HepG2 (cell line): ENCODE data around the gene SPECC1L. TPM values are rescaled to one million over a fixed set of nuclear protein-coding genes. Genes with fewer than 3 reads are reported as not detected.

Source experiments
- ATAC-seq: fragments of 200-7000 bp; cut with Tn5 transposase; 3 replicates; pipeline ENCODE4 v1.9.1; 2020; ENCODE audit warnings: mild to moderate bottlenecking, moderate library complexity
- BruUV-seq: library from RNA; stranded (reverse); fragments of 400-500 nt; replicated peaks from 2 replicates; lab custom pipeline; 2021; lab: Mats Ljungman, UMichigan
- CTCF ChIA-PET: fragments of 300-600 bp; formaldehyde crosslinking; extraction: SDS; loops from one replicate; lab custom pipeline; 2021; ENCODE audit warnings: low total read pairs, inconsistent platforms, low intra/inter-chr PET ratio; lab: Yijun Ruan, JAX
- POLR2A ChIA-PET: fragments of 350-600 bp; sonication (Branson Sonifier 250); formaldehyde crosslinking; loops from one replicate; lab custom pipeline; 2020; ENCODE audit warnings: antibody characterized with exemption, inconsistent platforms; lab: Yijun Ruan, JAX
- DNase-seq: peaks from one replicate; pipeline ENCODE4 v3.0.0-alpha.2; 2015; ENCODE audit warnings: low spot score
- FAIRE-seq: peaks from 3 replicates; lab custom pipeline; 2011; peaks lifted over from hg19 to GRCh38; lab: Jason Lieb, UNC
- H2AFZ ChIP-seq: one replicate; pipeline ENCODE4 v1.6.1; 2011; ENCODE audit warnings: low read length, inconsistent platforms
- H3K27ac ChIP-seq: fragments of 300-600 bp; 3 replicates; pipeline ENCODE4 v1.8.0; 2011; ENCODE audit warnings: mixed run types, mild to moderate bottlenecking, mixed read lengths, low read length, inconsistent platforms; ENCODE audit not compliant: insufficient read depth; ENCODE audit errors: extremely low read length
- H3K27me3 ChIP-seq, 2 experiments: fragments of 200-600 bp in 1 of 2; 2 replicates in 1 of 2; 3 replicates in 1 of 2; pipeline versions ENCODE4 v1.6.0 to v1.8.0; 2011; ENCODE audit warnings: low read length in 2 of 2, mild to moderate bottlenecking in 2 of 2, moderate library complexity in 2 of 2, inconsistent platforms in 1 of 2; ENCODE audit not compliant: insufficient read depth in 2 of 2, control insufficient read depth in 1 of 2
- H3K36me3 ChIP-seq, 2 experiments: fragments of 200-600 bp in 1 of 2; replicated peaks in 1 of 2; 2 replicates in 1 of 2; 3 replicates in 1 of 2; pipeline versions ENCODE4 v1.5.1 to v1.8.0; 2011; ENCODE audit warnings: low read length in 2 of 2, inconsistent platforms in 1 of 2; ENCODE audit not compliant: insufficient read depth in 2 of 2, control insufficient read depth in 1 of 2
- H3K4me1 ChIP-seq: 2 replicates; pipeline ENCODE4 v1.5.1; 2012; ENCODE audit warnings: low read length, inconsistent platforms; ENCODE audit not compliant: insufficient read depth
- H3K4me2 ChIP-seq: 2 replicates; pipeline ENCODE4 v1.6.0; 2011; ENCODE audit warnings: low read depth, low read length, inconsistent platforms
- H3K4me3 ChIP-seq, 3 experiments: fragments of 200-600 bp in 1 of 3; sonication (generic), shearing (Covaris generic) in 1 of 3; replicated peaks in 1 of 3; 2 replicates each; pipeline ENCODE4 v1.5.1; 2011 to 2016; ENCODE audit warnings: low read length in 3 of 3, inconsistent platforms in 2 of 3, low read depth in 2 of 3, mild to moderate bottlenecking in 2 of 3, control low read depth in 1 of 3, mixed read lengths in 1 of 3; ENCODE audit not compliant: insufficient read depth in 1 of 3
- H3K79me2 ChIP-seq: one replicate; pipeline ENCODE4 v1.6.1; 2011; ENCODE audit warnings: low read length, inconsistent platforms; ENCODE audit not compliant: insufficient read depth
- H3K9ac ChIP-seq: 2 replicates; pipeline ENCODE4 v1.6.0; 2011; ENCODE audit warnings: mild to moderate bottlenecking, low read depth, low read length, inconsistent platforms; ENCODE audit not compliant: insufficient read depth
- H3K9me3 ChIP-seq: 2 replicates; pipeline ENCODE4 v1.5.1; 2012; ENCODE audit warnings: mild to moderate bottlenecking, low read length
- H4K20me1 ChIP-seq: 2 replicates; pipeline ENCODE4 v1.6.0; 2011; ENCODE audit warnings: inconsistent platforms, mild to moderate bottlenecking, low read length, moderate library complexity; ENCODE audit not compliant: insufficient read depth
- ATF7-NPFF ChIP-seq: sonication (generic); formaldehyde crosslinking; IDR thresholded peaks from 2 replicates; pipeline ENCODE4 v1.8.1; 2023; ENCODE audit warnings: mild to moderate bottlenecking, low read depth, missing genetic modification reagents, moderate library complexity
- CEBPG ChIP-seq: IDR thresholded peaks from 2 replicates; pipeline ENCODE4 v1.6.1; 2016
- GATAD2A ChIP-seq: IDR thresholded peaks from 2 replicates; pipeline ENCODE4 v1.6.1; 2016
- GPBP1L1 ChIP-seq: sonication (generic); formaldehyde crosslinking; IDR thresholded peaks from 2 replicates; pipeline ENCODE4 v1.5.0; 2020; ENCODE audit warnings: mild to moderate bottlenecking, missing genetic modification reagents
- MAFG ChIP-seq: sonication (generic); formaldehyde crosslinking; IDR thresholded peaks from 2 replicates; pipeline ENCODE4 v1.5.1; 2020; ENCODE audit warnings: mild to moderate bottlenecking, missing genetic modification reagents
- MEIS2 ChIP-seq: sonication (generic); formaldehyde crosslinking; IDR thresholded peaks from 2 replicates; pipeline ENCODE4 v1.9.0; 2021; ENCODE audit warnings: mild to moderate bottlenecking, missing genetic modification reagents
- MLLT10 ChIP-seq: sonication (generic); formaldehyde crosslinking; IDR thresholded peaks from 2 replicates; pipeline ENCODE4 v1.4.0; 2020; ENCODE audit warnings: missing genetic modification reagents
- NFIC ChIP-seq: IDR thresholded peaks from 2 replicates; pipeline ENCODE4 v1.6.1; 2012; ENCODE audit warnings: mild to moderate bottlenecking, low read length, inconsistent platforms
- SOX5 ChIP-seq: IDR thresholded peaks from 2 replicates; pipeline ENCODE4 v1.6.1; 2016; ENCODE audit warnings: borderline replicate concordance
- SOX6 ChIP-seq, 2 experiments: fragments of 450-650 bp in 1 of 2; sonication (generic) in 1 of 2; formaldehyde crosslinking in 1 of 2; IDR thresholded peaks; 2 replicates each; pipeline versions ENCODE4 v1.4.0 to v1.6.1; 2017 to 2020; ENCODE audit warnings: antibody characterized with exemption in 1 of 2, mild to moderate bottlenecking in 1 of 2, missing genetic modification reagents in 1 of 2
- ZNF121 ChIP-seq: sonication (generic); formaldehyde crosslinking; IDR thresholded peaks from 2 replicates; pipeline ENCODE4 v1.5.0; 2020; ENCODE audit warnings: mild to moderate bottlenecking, missing genetic modification reagents
- ZNF230 ChIP-seq: sonication (generic); formaldehyde crosslinking; IDR thresholded peaks from 2 replicates; pipeline ENCODE4 v1.4.0; 2020; ENCODE audit warnings: mild to moderate bottlenecking, missing genetic modification reagents
- ZNF512B ChIP-seq: sonication (generic); formaldehyde crosslinking; IDR thresholded peaks from 2 replicates; pipeline ENCODE4 v1.5.1; 2020; ENCODE audit warnings: missing genetic modification reagents, mild to moderate bottlenecking, borderline replicate concordance
- WGBS: methylation state at CpG from one replicate; pipeline ENCODE4 v1.1.6; 2017; ENCODE audit warnings: low lambda C conversion rate; 5-methylcytosine and 5-hydroxymethylcytosine counted together
- in situ Hi-C: cut with HindIII; loops from 2 replicates; pipeline ENCODE4 v1.10.0; 2017; ENCODE audit warnings: low pct_unique_long_range_greater_than_20kb; ENCODE audit not compliant: extremely low pct_ligation_motif_present
- intact Hi-C: fragments of 100-400 bp; cut with micrococcal nuclease; formaldehyde crosslinking; loops from one replicate; pipeline ENCODE4 v1.10.0; 2022; ENCODE audit not compliant: unreplicated experiment
- polyA plus RNA-seq, 8 experiments: library from polyadenylated mRNA; depleted of rRNA in 3 of 8; stranded (reverse) in 7 of 8; unstranded in 1 of 8; fragments of >200 nt; fragmentation: Illumina TruSeq in 4 of 8; extraction: Trizol in 4 of 8; gene quantifications; 2 replicates each; pipeline versions ENCODE4 v1.2.1 to v1.2.3, GENCODE V29; 2011 to 2016; ENCODE audit warnings: low read depth in 4 of 8, missing spikeins in 1 of 8, mixed read lengths in 1 of 8; ENCODE audit not compliant: insufficient read depth in 1 of 8
- total RNA-seq, 5 experiments: library from RNA; depleted of rRNA; stranded (reverse); fragments of >200 nt; fragmentation: Illumina TruSeq; extraction: Trizol; gene quantifications; 2 replicates each; pipeline ENCODE4 v1.2.3, GENCODE V29; 2016; ENCODE audit warnings: low read depth in 1 of 5
- TF ChIP-seq, protein P1 (sequence below): sonication (generic); formaldehyde crosslinking; IDR thresholded peaks from 2 replicates; pipeline ENCODE4 v1.8.0; 2022; ENCODE audit warnings: mild to moderate bottlenecking, missing genetic modification reagents, moderate library complexity

SPECC1L gene
- total and polyA plus RNA-seq, 2 of the 13 experiments (the other 11 are each of a cell fraction or from before 2014, with no cell fraction given), result 14.1 to 30.3 TPM

- TF ChIP-seq ZNF230 (CRISPR knock-in tag) (no peak), MAFG (no peak), ATF7-NPFF (no peak), MLLT10 (CRISPR knock-in tag) (no peak), SOX5 (CRISPR knock-in tag) (no peak), SOX6 (IDR thresholded peaks at IDR 0.05) (no peak), SOX6 (CRISPR knock-in tag; IDR thresholded peaks at IDR 0.05) (no peak), MEIS2 (CRISPR knock-in tag) (no peak), GPBP1L1 (CRISPR knock-in tag) (no peak), GATAD2A (no peak), ZNF512B (no peak), CEBPG (CRISPR knock-in tag) (no peak), NFIC (no peak), ZNF121 (CRISPR knock-in tag) (no peak)
- TF ChIP-seq, protein P1, sequence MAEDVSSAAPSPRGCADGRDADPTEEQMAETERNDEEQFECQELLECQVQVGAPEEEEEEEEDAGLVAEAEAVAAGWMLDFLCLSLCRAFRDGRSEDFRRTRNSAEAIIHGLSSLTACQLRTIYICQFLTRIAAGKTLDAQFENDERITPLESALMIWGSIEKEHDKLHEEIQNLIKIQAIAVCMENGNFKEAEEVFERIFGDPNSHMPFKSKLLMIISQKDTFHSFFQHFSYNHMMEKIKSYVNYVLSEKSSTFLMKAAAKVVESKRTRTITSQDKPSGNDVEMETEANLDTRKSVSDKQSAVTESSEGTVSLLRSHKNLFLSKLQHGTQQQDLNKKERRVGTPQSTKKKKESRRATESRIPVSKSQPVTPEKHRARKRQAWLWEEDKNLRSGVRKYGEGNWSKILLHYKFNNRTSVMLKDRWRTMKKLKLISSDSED (CRISPR knock-in tag), result no peak
- TF ChIP-seq, all 625 proteins: peak for 0
- peaks cover 43% of the 10 kb centered on the region for H3K4me1 ChIP-seq
- in situ Hi-C loops, result no loop called here
- H3K79me2 ChIP-seq, result peaks cover 47% of the 10 kb centered on the region
- no peaks in the 10 kb centered on the region for H3K27me3 ChIP-seq
- no TSS peak for BruUV-seq
- H3K9me3 ChIP-seq, result no peaks in the 10 kb centered on the region
- no peak overlapping the region for H3K4me2 ChIP-seq
- ChIA-PET CTCF (no interaction called here), POLR2A (no interaction called here)
- no peak overlapping the region for H3K9ac ChIP-seq
- H4K20me1 ChIP-seq, result peaks cover 2% of the 10 kb centered on the region; the same call in 1 of the 2 replicates
- intact Hi-C loops, result no loop called here
- DNase-seq (no peak), FAIRE-seq (no peak), ATAC-seq (no peak)
- no peak overlapping the region for H3K4me3 ChIP-seq
- 90% methylated on average over 1 of the region's 1 CpG for whole genome bisulfite sequencing
- H3K27ac ChIP-seq, result no peak overlapping the region
- peaks cover 8 to 48% of the 10 kb centered on the region in 2 experiments for H3K36me3 ChIP-seq
- H2AFZ ChIP-seq, result no peak overlapping the region
Measured at GRCh38 chr22:24304062-24304675, 33.5 kb downstream of the SPECC1L start.
